GM19193 (cell line): ENCODE data around the gene CBR1.

Source experiments
- POLR2A ChIP-seq: IDR thresholded peaks from 4 replicates; pipeline ENCODE4 v1.6.1; 2011; ENCODE audit not compliant: insufficient read depth, insufficient read length; ENCODE audit errors: extremely low read depth

Gene CBR1

DNA sequence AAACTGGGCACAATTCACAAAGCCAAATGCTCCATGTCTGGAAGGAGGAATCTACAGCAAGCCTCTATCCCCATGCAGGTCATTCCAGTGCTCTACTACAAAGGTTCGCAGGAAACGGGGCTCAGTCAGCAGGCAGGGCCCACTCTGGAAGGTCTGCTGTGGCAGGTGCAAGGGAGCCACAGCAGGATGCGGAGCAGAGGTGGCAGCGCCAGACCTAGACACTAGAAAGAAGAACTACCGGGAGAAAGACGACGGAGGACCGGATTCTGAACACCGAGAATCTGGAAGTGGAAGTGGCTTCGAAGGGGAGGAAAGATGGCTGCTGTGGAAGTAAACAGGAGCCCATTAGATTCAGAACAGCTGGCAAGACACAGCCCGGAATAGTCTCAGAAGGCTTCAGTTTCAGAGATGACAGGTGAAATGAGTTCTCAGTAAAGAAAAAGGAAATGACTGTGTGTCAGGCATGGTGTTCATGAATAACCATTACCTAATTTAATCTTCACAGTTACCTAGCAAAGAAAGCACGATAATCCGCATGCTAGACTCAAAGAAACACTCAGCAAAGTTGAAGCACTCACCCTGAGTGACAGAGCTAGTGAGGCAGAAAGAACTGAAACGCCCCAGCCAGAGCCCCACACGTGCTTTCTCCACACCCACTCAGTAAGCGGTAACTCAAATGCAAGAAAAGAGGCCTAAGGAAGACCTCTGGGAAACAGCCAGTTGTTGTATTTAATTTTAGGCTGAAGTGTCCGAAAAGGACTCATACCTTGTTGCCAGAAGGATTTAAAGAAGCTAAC is 30.9 kb upstream of the CBR1 start:
- TF ChIP-seq POLR2A = no peak

- TF ChIP-seq POLR2A = no peak
These were observed 30.0 kb upstream of the CBR1 start for GRCh38 chr21:36039861-36040260.

- TF ChIP-seq POLR2A = no peak
These were observed 29.4 kb upstream of the CBR1 start for GRCh38 chr21:36040389-36040788.

DNA sequence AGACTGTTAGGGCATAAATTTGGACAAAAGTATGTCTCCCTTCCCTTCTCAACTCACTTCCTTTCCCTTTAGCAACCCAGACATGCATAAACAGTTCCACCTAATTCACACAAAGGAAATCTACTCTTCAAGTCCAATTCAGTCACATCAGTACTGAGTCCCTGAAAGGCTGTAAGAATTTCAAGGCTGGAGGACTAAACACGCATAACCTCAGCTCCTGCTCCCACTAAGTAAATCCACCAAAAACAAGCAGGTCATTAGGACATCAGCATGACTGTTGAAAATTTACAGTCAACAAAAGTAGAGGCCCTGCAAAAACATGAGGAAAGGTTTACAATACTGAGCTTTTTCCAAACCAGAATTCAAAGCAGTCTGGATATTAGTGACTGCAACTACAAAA is 27.9 kb upstream of the CBR1 start:
- TF ChIP-seq POLR2A = no peak

DNA sequence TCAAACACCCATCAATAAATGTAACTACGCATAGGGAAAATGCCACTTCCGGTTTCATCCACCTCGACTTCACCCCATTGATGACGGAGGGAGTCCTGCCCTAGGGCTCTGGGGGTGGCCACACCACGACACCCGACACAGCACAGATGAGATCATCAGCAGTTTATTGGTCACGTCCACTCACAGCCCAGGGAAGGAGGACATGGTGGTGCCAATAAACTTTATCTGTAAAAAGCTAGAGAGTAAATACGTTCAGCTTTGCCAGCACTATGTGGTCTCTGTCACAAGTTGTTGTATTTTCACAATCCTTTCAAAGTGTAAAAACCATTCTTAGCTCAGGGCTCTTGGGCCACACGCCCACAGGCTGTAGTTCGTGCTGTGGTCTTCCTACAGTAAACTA is 25.8 kb upstream of the CBR1 start:
- no peak for TF ChIP-seq POLR2A

DNA sequence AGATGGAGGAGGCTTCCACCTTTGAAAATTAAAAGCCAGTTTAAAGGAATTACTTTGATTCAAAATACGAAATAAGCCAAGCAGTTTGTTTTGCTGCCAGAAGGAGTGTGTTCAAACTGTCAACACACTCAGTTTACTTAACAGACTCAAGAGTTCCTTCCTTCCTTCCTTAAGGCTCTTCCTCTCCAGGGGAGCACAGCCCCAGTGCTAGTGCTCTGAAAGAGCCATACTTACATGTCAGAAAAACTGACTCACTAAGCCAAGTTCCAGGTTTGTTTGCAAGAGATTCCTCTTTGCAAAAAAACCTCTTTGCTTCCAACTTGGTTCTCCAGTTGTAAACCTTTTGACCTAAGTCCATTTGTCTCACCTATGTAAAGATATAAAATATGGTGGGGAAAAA is 23.8 kb upstream of the CBR1 start:
- no peak for TF ChIP-seq POLR2A

- no peak for TF ChIP-seq POLR2A
These were observed 22.7 kb upstream of the CBR1 start for GRCh38 chr21:36047139-36047538.

DNA sequence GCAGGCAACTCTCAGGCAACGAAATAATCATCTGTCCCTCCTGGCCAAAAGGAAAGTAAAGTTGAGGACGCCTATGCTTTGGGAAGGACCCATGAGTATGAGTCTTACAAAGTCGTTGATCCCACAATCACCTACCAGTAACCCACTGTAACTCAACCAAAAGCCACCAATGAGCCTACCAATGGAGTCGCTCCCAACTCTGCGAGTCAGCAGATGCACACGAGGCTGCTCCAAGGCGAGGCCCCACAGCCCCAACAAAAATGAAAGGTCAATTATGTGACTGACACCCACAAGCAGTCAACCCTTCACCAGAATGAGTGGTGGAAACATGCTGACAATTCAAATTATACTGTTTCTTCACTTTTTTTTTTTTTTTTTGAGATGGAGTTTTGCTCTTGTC is 21.5 kb upstream of the CBR1 start:
- no peak for TF ChIP-seq POLR2A

GRCh38 chr21:36052860-36053714 is 16.7 kb upstream of the CBR1 start:
- no peak for TF ChIP-seq POLR2A

DNA sequence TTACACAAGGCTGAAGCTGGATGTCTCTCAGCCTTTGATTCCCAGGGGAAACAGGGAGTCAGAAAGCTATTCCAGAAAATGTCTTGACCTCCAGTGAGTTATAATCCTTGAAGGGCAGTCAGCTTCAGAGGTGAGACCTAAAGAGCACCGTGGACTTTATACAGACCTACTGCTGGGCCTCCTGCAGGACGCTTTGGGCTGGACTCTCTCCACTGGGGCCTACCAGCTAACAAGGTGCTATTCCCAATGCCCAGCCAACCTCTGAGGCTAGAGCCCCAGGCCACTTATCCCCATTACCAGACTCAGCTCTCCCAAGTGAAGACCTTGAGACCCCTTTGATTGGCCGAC is 16.1 kb upstream of the CBR1 start:
- no peak for TF ChIP-seq POLR2A

GRCh38 chr21:36055551-36055950 is 14.3 kb upstream of the CBR1 start:
- TF ChIP-seq POLR2A = no peak

DNA sequence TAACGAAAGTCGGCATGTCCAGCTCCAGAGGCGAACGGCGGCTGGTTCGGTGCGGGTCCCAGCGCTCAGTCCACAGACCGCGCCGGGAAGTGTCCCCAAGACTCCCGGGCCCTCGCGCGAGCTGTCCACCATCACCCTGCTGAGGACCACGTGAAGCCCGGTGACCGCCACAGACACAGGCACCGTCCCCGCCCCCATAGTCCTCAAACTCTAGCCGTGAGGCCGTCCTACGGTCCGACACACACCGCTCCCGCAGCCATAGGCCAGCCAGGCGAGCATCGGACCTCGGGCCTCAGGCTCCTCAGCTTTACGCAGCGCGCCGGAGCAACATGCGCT is 10.0 kb upstream of the CBR1 start:
- no peak for TF ChIP-seq POLR2A

DNA sequence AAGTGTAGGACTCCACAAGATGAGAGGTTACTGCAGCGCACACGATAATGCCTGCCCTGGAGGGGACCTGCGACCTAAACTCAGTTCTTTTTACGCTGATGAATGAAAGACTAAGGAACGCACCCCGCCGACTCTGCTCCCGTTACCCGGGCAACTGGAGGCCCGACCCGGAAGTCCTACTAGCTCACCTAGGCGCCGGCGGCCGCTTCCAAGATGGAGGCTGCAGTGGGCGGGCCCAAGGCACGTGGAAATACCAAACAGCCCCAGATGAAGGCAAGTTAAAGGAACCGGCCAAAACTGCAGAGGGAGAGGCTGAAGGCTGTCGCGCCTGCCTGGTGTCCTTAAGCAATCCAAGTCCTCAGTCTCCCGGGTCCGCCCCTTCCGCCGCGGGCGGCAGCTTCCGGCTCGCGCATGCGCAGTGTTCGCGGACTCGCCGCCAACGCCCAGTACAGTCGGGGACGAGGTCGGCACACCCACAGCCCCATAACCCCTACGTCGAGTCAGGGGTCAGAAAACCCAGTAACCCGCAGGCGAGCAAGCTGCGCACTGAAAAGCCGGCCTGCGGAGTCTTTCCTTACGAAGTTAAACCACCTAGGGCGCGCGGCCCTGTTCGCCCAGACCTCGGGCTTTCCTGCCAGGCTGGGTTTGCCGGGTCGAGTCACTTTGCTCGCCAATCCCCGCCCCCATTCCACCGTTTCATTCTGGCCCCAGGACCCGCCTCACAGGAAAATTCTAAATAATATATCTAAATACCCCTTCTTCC is 9.5 kb upstream of the CBR1 start, which contains the start of gene SETD4:
Gene SETD4, minus strand, starts transcription at position 368 of the 763 bp plus-strand sequence. CDS start 1,638 bp downstream, outside the sequence.
- peak; percentile 92 for TF ChIP-seq POLR2A

- no peak for TF ChIP-seq POLR2A
These were observed 8.4 kb upstream of the CBR1 start for GRCh38 chr21:36061445-36061844.

- no peak for TF ChIP-seq POLR2A
These were observed 6.3 kb upstream of the CBR1 start for GRCh38 chr21:36063375-36064084.
